ENCODE measurements around the gene ABCA8. TPM values are rescaled to one million over a fixed set of nuclear protein-coding genes. Genes with fewer than 3 reads are reported as not detected.
"Not testable (repeated sequence)": the region's sequence is repeated elsewhere in the genome, so short reads cannot be mapped to it uniquely, and the experiment has no call there.

Gene ABCA8
- total and polyA plus RNA-seq, 7 experiments from 2014 or later = not detected

GRCh38 chr17:68973098-68973846 lies 18.1 kb upstream of the ABCA8 start:
- Histone ChIP-seq H3K4me3 (ENCODE audit: low read length) (no peak overlapping the region), H3K27ac (ENCODE audit: low read depth, low read length) (no peak overlapping the region), H3K4me1 (ENCODE audit: control insufficient read depth in 2 of 2, insufficient read depth in 2 of 2, low read length in 2 of 2) (no peaks in the 10 kb centered on the region), H3K9me3 (ENCODE audit: control insufficient read depth in 2 of 3, low read length in 3 of 3) (no peaks in the 10 kb centered on the region), H3K36me3 (ENCODE audit: control insufficient read depth in 2 of 3, insufficient read depth in 3 of 3, low read length in 3 of 3) (no peaks in the 10 kb centered on the region), H3K27me3 (ENCODE audit: control insufficient read depth in 2 of 2, insufficient read depth in 2 of 2, low read length in 2 of 2) (peaks cover 0 to 3% of the 10 kb centered on the region in 2 donors)
- intact Hi-C loops (cut with micrococcal nuclease) = loop anchor here in 1 of 2 donors (5.0 kb wide), 1 partner anchor 196 kb away; no protein-coding TSS in a partner anchor
- peaks cover 0 to 24% (median 11%) of the 10 kb centered on the region in 5 donors for H3K27me3 Mint-ChIP-seq
- H3K27ac Mint-ChIP-seq = no peak overlapping the region
- H3K4me1 Mint-ChIP-seq = peaks cover 0 to 2% (median 0%) of the 10 kb centered on the region in 7 donors
- no peak for ATAC-seq
- ChIA-PET CTCF (no interaction called here), POLR2A (no interaction called here)
- DNase-seq = no peak
- H3K36me3 Mint-ChIP-seq = peaks cover 0 to 3% (median 0%) of the 10 kb centered on the region in 5 donors
- no peak overlapping the region for H3K4me3 Mint-ChIP-seq
- peaks cover 0 to 6% (median 2%) of the 10 kb centered on the region in 11 donors for H3K9me3 Mint-ChIP-seq

- peaks cover 0 to 6% (median 2%) of the 10 kb centered on the region in 11 donors for H3K9me3 Mint-ChIP-seq
- peaks cover 0 to 2% (median 0%) of the 10 kb centered on the region in 7 donors for H3K4me1 Mint-ChIP-seq
- no peak overlapping the region for H3K27ac ChIP-seq (ENCODE audit: low read depth, low read length)
- H3K27me3 ChIP-seq (ENCODE audit: control insufficient read depth in 2 of 2, insufficient read depth in 2 of 2, low read length in 2 of 2) = peaks cover 0 to 3% of the 10 kb centered on the region in 2 donors
- POLR2A ChIA-PET = no interaction called here
- H3K36me3 ChIP-seq (ENCODE audit: control insufficient read depth in 2 of 3, insufficient read depth in 3 of 3, low read length in 3 of 3) = no peaks in the 10 kb centered on the region
- peaks cover 0 to 21% (median 13%) of the 10 kb centered on the region in 5 donors for H3K27me3 Mint-ChIP-seq
- H3K36me3 Mint-ChIP-seq = peaks cover 0 to 3% (median 0%) of the 10 kb centered on the region in 5 donors
- H3K9me3 ChIP-seq (ENCODE audit: control insufficient read depth in 2 of 3, low read length in 3 of 3) = no peaks in the 10 kb centered on the region
- H3K4me1 ChIP-seq (ENCODE audit: control insufficient read depth in 2 of 2, insufficient read depth in 2 of 2, low read length in 2 of 2) = no peaks in the 10 kb centered on the region
- no peak overlapping the region for H3K27ac Mint-ChIP-seq
- intact Hi-C loops (cut with micrococcal nuclease) = loop anchor here in 1 of 2 donors (5.0 kb wide), 1 partner anchor 195 kb away; no protein-coding TSS in a partner anchor
- no peak overlapping the region for H3K4me3 ChIP-seq (ENCODE audit: low read length)
- ATAC-seq (no peak), DNase-seq (no peak)
- CTCF ChIA-PET = interaction anchor here (0.6 kb wide), 1 partner anchor 174 kb away, joined by 3 read pairs; no protein-coding TSS in a partner anchor
- no peak overlapping the region for H3K4me3 Mint-ChIP-seq
Measured at GRCh38 chr17:68972119-68972704, 17.0 kb upstream of the ABCA8 start.

GRCh38 chr17:68969101-68969500 lies 13.9 kb upstream of the ABCA8 start:
- Histone ChIP-seq H3K4me3 (ENCODE audit: low read length) (no peak overlapping the region), H3K27me3 (ENCODE audit: control insufficient read depth in 2 of 2, insufficient read depth in 2 of 2, low read length in 2 of 2) (no peaks in the 10 kb centered on the region), H3K4me1 (ENCODE audit: control insufficient read depth in 2 of 2, insufficient read depth in 2 of 2, low read length in 2 of 2) (no peaks in the 10 kb centered on the region), H3K36me3 (ENCODE audit: control insufficient read depth in 2 of 3, insufficient read depth in 3 of 3, low read length in 3 of 3) (no peaks in the 10 kb centered on the region), H3K27ac (ENCODE audit: low read depth, low read length) (no peak overlapping the region), H3K9me3 (ENCODE audit: control insufficient read depth in 2 of 3, low read length in 3 of 3) (no peaks in the 10 kb centered on the region)
- ATAC-seq (no peak), DNase-seq (no peak)
- ChIA-PET CTCF (no interaction called here), POLR2A (no interaction called here)
- H3K4me1 Mint-ChIP-seq = peaks cover 0 to 2% (median 0%) of the 10 kb centered on the region in 7 donors
- no peak overlapping the region for H3K27ac Mint-ChIP-seq
- no peaks in the 10 kb centered on the region for H3K36me3 Mint-ChIP-seq
- intact Hi-C loops (cut with micrococcal nuclease) = no loop called here
- H3K9me3 Mint-ChIP-seq = peaks cover 0 to 5% (median 0%) of the 10 kb centered on the region in 11 donors
- peaks cover 0 to 12% (median 6%) of the 10 kb centered on the region in 5 donors for H3K27me3 Mint-ChIP-seq
- H3K4me3 Mint-ChIP-seq = no peak overlapping the region

GRCh38 chr17:68963958-68964357 lies 8.8 kb upstream of the ABCA8 start:
- no peaks in the 10 kb centered on the region for H3K36me3 Mint-ChIP-seq
- H3K4me1 ChIP-seq (ENCODE audit: control insufficient read depth in 2 of 2, insufficient read depth in 2 of 2, low read length in 2 of 2) = no peaks in the 10 kb centered on the region
- CTCF ChIA-PET = no interaction called here
- peaks cover 0 to 21% (median 6%) of the 10 kb centered on the region in 5 donors for H3K27me3 Mint-ChIP-seq
- H3K4me1 Mint-ChIP-seq = no peaks in the 10 kb centered on the region
- no peak overlapping the region for H3K27ac ChIP-seq (ENCODE audit: low read depth, low read length)
- H3K36me3 ChIP-seq (ENCODE audit: control insufficient read depth in 2 of 3, insufficient read depth in 3 of 3, low read length in 3 of 3) = no peaks in the 10 kb centered on the region
- intact Hi-C loops (cut with micrococcal nuclease) = no loop called here
- no peak overlapping the region for H3K27ac Mint-ChIP-seq
- H3K9me3 ChIP-seq (ENCODE audit: control insufficient read depth in 2 of 3, low read length in 3 of 3) = no peaks in the 10 kb centered on the region
- POLR2A ChIA-PET = no interaction called here
- no peak overlapping the region for H3K4me3 Mint-ChIP-seq
- peaks cover 0 to 8% (median 2%) of the 10 kb centered on the region in 11 donors for H3K9me3 Mint-ChIP-seq
- no peak overlapping the region for H3K4me3 ChIP-seq (ENCODE audit: low read length)
- DNase-seq (no peak), ATAC-seq (no peak)
- no peaks in the 10 kb centered on the region for H3K27me3 ChIP-seq (ENCODE audit: control insufficient read depth in 2 of 2, insufficient read depth in 2 of 2, low read length in 2 of 2)

- peaks cover 0 to 16% (median 0%) of the 10 kb centered on the region in 5 donors for H3K27me3 Mint-ChIP-seq
- H3K27ac Mint-ChIP-seq = no peak overlapping the region
- no peaks in the 10 kb centered on the region for H3K36me3 Mint-ChIP-seq
- H3K4me1 ChIP-seq (ENCODE audit: control insufficient read depth in 2 of 2, insufficient read depth in 2 of 2, low read length in 2 of 2) = no peaks in the 10 kb centered on the region
- no peak for DNase-seq
- no peak overlapping the region for H3K4me3 Mint-ChIP-seq
- no peak overlapping the region for H3K27ac ChIP-seq (ENCODE audit: low read depth, low read length)
- H3K9me3 ChIP-seq (ENCODE audit: control insufficient read depth in 2 of 3, low read length in 3 of 3) = no peaks in the 10 kb centered on the region
- no peak overlapping the region for H3K4me3 ChIP-seq (ENCODE audit: low read length)
- H3K4me1 Mint-ChIP-seq = no peaks in the 10 kb centered on the region
- ChIA-PET CTCF (no interaction called here), POLR2A (no interaction called here)
- intact Hi-C loops (cut with micrococcal nuclease) = no loop called here
- H3K27me3 ChIP-seq (ENCODE audit: control insufficient read depth in 2 of 2, insufficient read depth in 2 of 2, low read length in 2 of 2) = no peaks in the 10 kb centered on the region
- no peak for ATAC-seq
- H3K36me3 ChIP-seq (ENCODE audit: control insufficient read depth in 2 of 3, insufficient read depth in 3 of 3, low read length in 3 of 3) = no peaks in the 10 kb centered on the region
- peaks cover 0 to 8% (median 2%) of the 10 kb centered on the region in 11 donors for H3K9me3 Mint-ChIP-seq
Measured at GRCh38 chr17:68961214-68961882, 6.2 kb upstream of the ABCA8 start.

GRCh38 chr17:68959117-68959516 lies 3.9 kb upstream of the ABCA8 start:
- POLR2A ChIA-PET = not testable (repeated sequence)

More at GRCh38 chr17:68959117-68959516, 3.9 kb upstream of the ABCA8 start:
- H3K36me3 ChIP-seq (ENCODE audit: control insufficient read depth in 2 of 3, insufficient read depth in 3 of 3, low read length in 3 of 3); H3K4me3 ChIP-seq (ENCODE audit: low read length); H3K4me3 Mint-ChIP-seq; H3K27ac ChIP-seq (ENCODE audit: low read depth, low read length); H3K4me1 ChIP-seq (ENCODE audit: control insufficient read depth in 2 of 2, insufficient read depth in 2 of 2, low read length in 2 of 2); H3K27ac Mint-ChIP-seq; H3K9me3 Mint-ChIP-seq; H3K9me3 ChIP-seq (ENCODE audit: control insufficient read depth in 2 of 3, low read length in 3 of 3); H3K4me1 Mint-ChIP-seq; H3K36me3 Mint-ChIP-seq; CTCF ChIA-PET; DNase-seq; H3K27me3 ChIP-seq (ENCODE audit: control insufficient read depth in 2 of 2, insufficient read depth in 2 of 2, low read length in 2 of 2); ATAC-seq; intact Hi-C loops (cut with micrococcal nuclease): not testable (repeated sequence)
- peaks cover 0 to 16% (median 4%) of the 10 kb centered on the region in 5 donors for H3K27me3 Mint-ChIP-seq
